HK-2 (cell line): ENCODE results near the gene SEC24D.

ENCODE experiments used
- DNase-seq: peaks from one replicate; pipeline ENCODE4 v3.0.0-alpha.2; 2018; ENCODE audit not compliant: unreplicated experiment

SEC24D gene

GRCh38 chr4:118842055-118842454 lies 6.1 kb upstream of the SEC24D start:
- no peak for DNase-seq

- no peak for DNase-seq
Measured at GRCh38 chr4:118839221-118839927, 3.4 kb upstream of the SEC24D start.

- DNase-seq, result no peak
Measured at GRCh38 chr4:118837121-118837507, 1.2 kb upstream of the SEC24D start.

GRCh38 chr4:118836301-118837120 lies 585 bp upstream of the SEC24D start:
- peak; percentile 58 for DNase-seq

GRCh38 chr4:118834960-118835569 lies 861 bp downstream of the SEC24D start:
- DNase-seq, result peak; percentile 76

- DNase-seq, result no peak
Measured at GRCh38 chr4:118834070-118834469, 1.9 kb downstream of the SEC24D start.

- DNase-seq, result no peak
Measured at GRCh38 chr4:118833192-118833820, 2.6 kb downstream of the SEC24D start.

- DNase-seq, result no peak
Measured at GRCh38 chr4:118829107-118829506, 6.8 kb downstream of the SEC24D start.

- DNase-seq, result no peak
Measured at GRCh38 chr4:118826723-118827444, 9.0 kb downstream of the SEC24D start.

- no peak for DNase-seq
Measured at GRCh38 chr4:118825799-118826198, 10.1 kb downstream of the SEC24D start.

GRCh38 chr4:118824141-118824540 lies 11.8 kb downstream of the SEC24D start:
- no peak for DNase-seq

GRCh38 chr4:118823471-118823870 lies 12.5 kb downstream of the SEC24D start:
- DNase-seq, result no peak

- DNase-seq, result no peak
Measured at GRCh38 chr4:118821590-118822293, 14.2 kb downstream of the SEC24D start.

GRCh38 chr4:118817178-118817930 lies 18.6 kb downstream of the SEC24D start:
- no peak for DNase-seq

- DNase-seq, result no peak
Measured at GRCh38 chr4:118816538-118817177, 19.3 kb downstream of the SEC24D start.

GRCh38 chr4:118814891-118815290 lies 21.0 kb downstream of the SEC24D start:
- no peak for DNase-seq

- no peak for DNase-seq
Measured at GRCh38 chr4:118814058-118814457, 21.9 kb downstream of the SEC24D start.

GRCh38 chr4:118813561-118813960 lies 22.4 kb downstream of the SEC24D start:
- no peak for DNase-seq

GRCh38 chr4:118811832-118812231 lies 24.1 kb downstream of the SEC24D start:
- no peak for DNase-seq
